ENCODE data around the gene PHKA1. TPM values are rescaled to one million over a fixed set of nuclear protein-coding genes. Genes with fewer than 3 reads are reported as not detected.
"Not testable (repeated sequence)": the region's sequence is repeated elsewhere in the genome, so short reads cannot be mapped to it uniquely, and the experiment has no call there.

The PHKA1 gene
- total RNA-seq, 3 donors from 2014 or later (not counting 1 experiment from before 2014, with no cell fraction given) = 0.13 to 0.24 (median 0.16) TPM

DNA sequence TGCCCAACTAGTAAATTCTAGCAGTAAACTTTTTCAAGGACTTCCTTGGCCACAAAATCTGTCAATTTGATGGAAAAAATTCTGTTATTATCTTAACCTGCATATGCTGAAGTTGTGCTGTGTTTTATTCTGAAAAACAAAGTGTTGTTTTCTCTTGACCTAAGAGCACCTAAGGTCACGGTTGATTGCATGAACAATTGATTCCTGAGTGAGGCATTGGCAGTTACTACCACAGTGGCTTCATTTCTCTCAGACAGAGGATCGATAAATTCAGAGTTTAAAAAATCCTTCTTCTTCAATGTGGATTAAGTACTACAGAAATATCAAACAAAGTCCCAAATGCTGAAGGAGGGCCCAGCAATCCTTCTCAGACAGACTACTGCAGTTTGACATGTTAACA is 147.7 kb downstream of the PHKA1 start:
- Mint-ChIP-seq H3K36me3 (no peaks in the 10 kb centered on the region), H3K4me3 (no peak overlapping the region), H3K9me3 (no peaks in the 10 kb centered on the region), H3K27me3 (ENCODE audit: low read depth in 2 of 2) (no peaks in the 10 kb centered on the region), H3K27ac (no peak overlapping the region), H3K4me1 (peaks cover 3 to 6% of the 10 kb centered on the region in 2 donors)
- WGBS (ENCODE audit: insufficient coverage) = 94% methylated on average over 2 of the region's 2 CpGs
- Histone ChIP-seq H3K9me3 (ENCODE audit: control insufficient read depth, insufficient read depth, low read length) (no peaks in the 10 kb centered on the region), H3K4me1 (ENCODE audit: control insufficient read depth, insufficient read depth, low read length) (no peaks in the 10 kb centered on the region), H3K27ac (ENCODE audit: low read length) (no peak overlapping the region), H3K36me3 (ENCODE audit: control insufficient read depth, insufficient read depth, low read length) (peaks cover 14% of the 10 kb centered on the region), H3K4me3 (ENCODE audit: low read length) (no peak overlapping the region), H3K27me3 (ENCODE audit: control insufficient read depth, insufficient read depth, low read length) (no peaks in the 10 kb centered on the region)
- ATAC-seq (no peak), DNase-seq (no peak)
- TF ChIP-seq, protein P1, sequence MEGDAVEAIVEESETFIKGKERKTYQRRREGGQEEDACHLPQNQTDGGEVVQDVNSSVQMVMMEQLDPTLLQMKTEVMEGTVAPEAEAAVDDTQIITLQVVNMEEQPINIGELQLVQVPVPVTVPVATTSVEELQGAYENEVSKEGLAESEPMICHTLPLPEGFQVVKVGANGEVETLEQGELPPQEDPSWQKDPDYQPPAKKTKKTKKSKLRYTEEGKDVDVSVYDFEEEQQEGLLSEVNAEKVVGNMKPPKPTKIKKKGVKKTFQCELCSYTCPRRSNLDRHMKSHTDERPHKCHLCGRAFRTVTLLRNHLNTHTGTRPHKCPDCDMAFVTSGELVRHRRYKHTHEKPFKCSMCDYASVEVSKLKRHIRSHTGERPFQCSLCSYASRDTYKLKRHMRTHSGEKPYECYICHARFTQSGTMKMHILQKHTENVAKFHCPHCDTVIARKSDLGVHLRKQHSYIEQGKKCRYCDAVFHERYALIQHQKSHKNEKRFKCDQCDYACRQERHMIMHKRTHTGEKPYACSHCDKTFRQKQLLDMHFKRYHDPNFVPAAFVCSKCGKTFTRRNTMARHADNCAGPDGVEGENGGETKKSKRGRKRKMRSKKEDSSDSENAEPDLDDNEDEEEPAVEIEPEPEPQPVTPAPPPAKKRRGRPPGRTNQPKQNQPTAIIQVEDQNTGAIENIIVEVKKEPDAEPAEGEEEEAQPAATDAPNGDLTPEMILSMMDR (IDR thresholded peaks at IDR 0.05) = no peak
- intact Hi-C loops (cut with micrococcal nuclease) = no loop called here

- WGBS (ENCODE audit: insufficient coverage) = 99% methylated on average over 14 of the region's 28 CpGs
- peaks cover 16 to 17% of the 10 kb centered on the region in 2 donors for H3K4me1 Mint-ChIP-seq
- H3K36me3 Mint-ChIP-seq; H3K27ac Mint-ChIP-seq; H3K9me3 Mint-ChIP-seq; intact Hi-C loops (cut with micrococcal nuclease); H3K4me3 Mint-ChIP-seq; H3K27me3 Mint-ChIP-seq (ENCODE audit: low read depth in 2 of 2); H3K36me3 ChIP-seq (ENCODE audit: control insufficient read depth, insufficient read depth, low read length); H3K27ac ChIP-seq (ENCODE audit: low read length); H3K27me3 ChIP-seq (ENCODE audit: control insufficient read depth, insufficient read depth, low read length); H3K4me1 ChIP-seq (ENCODE audit: control insufficient read depth, insufficient read depth, low read length); DNase-seq; H3K4me3 ChIP-seq (ENCODE audit: low read length); H3K9me3 ChIP-seq (ENCODE audit: control insufficient read depth, insufficient read depth, low read length); ATAC-seq: not testable (repeated sequence)
Observed at GRCh38 chrX:72559655-72560054, 154.5 kb downstream of the PHKA1 start.

- 95% methylated on average over 16 of the region's 16 CpGs for WGBS (ENCODE audit: insufficient coverage)
- H3K9me3 ChIP-seq (ENCODE audit: control insufficient read depth, insufficient read depth, low read length) = no peaks in the 10 kb centered on the region
Observed at GRCh38 chrX:72554448-72555140, 159.5 kb downstream of the PHKA1 start.

GRCh38 chrX:72552443-72552842 is 161.7 kb downstream of the PHKA1 start:
- intact Hi-C loops (cut with micrococcal nuclease); H3K9me3 Mint-ChIP-seq; H3K36me3 ChIP-seq (ENCODE audit: control insufficient read depth, insufficient read depth, low read length); H3K4me1 ChIP-seq (ENCODE audit: control insufficient read depth, insufficient read depth, low read length); H3K4me3 Mint-ChIP-seq; H3K36me3 Mint-ChIP-seq; H3K9me3 ChIP-seq (ENCODE audit: control insufficient read depth, insufficient read depth, low read length); H3K4me3 ChIP-seq (ENCODE audit: low read length); H3K27ac Mint-ChIP-seq; DNase-seq; H3K27ac ChIP-seq (ENCODE audit: low read length); H3K27me3 Mint-ChIP-seq (ENCODE audit: low read depth in 2 of 2); H3K27me3 ChIP-seq (ENCODE audit: control insufficient read depth, insufficient read depth, low read length): not testable (repeated sequence)
- ATAC-seq = peak in 2 of 3 donors; percentile 72 to 86
- H3K4me1 Mint-ChIP-seq = peaks cover 0 to 15% of the 10 kb centered on the region in 2 donors
- WGBS (ENCODE audit: insufficient coverage) = 100% methylated on average over 2 of the region's 6 CpGs

More at GRCh38 chrX:72554448-72555140, 159.5 kb downstream of the PHKA1 start:
- Mint-ChIP-seq H3K27ac (no peak overlapping the region), H3K4me1 (peaks cover 4 to 20% of the 10 kb centered on the region in 2 donors), H3K36me3 (no peaks in the 10 kb centered on the region), H3K9me3 (no peaks in the 10 kb centered on the region), H3K4me3 (no peak overlapping the region), H3K27me3 (ENCODE audit: low read depth in 2 of 2) (no peaks in the 10 kb centered on the region)
- no peak overlapping the region for H3K4me3 ChIP-seq (ENCODE audit: low read length)
- H3K36me3 ChIP-seq (ENCODE audit: control insufficient read depth, insufficient read depth, low read length) = no peaks in the 10 kb centered on the region
- ATAC-seq (no peak), DNase-seq (no peak)
- TF ChIP-seq, protein P1 (IDR thresholded peaks at IDR 0.05) = no peak
- no peaks in the 10 kb centered on the region for H3K27me3 ChIP-seq (ENCODE audit: control insufficient read depth, insufficient read depth, low read length)
- intact Hi-C loops (cut with micrococcal nuclease) = no loop called here
- H3K27ac ChIP-seq (ENCODE audit: low read length) = no peak overlapping the region
- no peaks in the 10 kb centered on the region for H3K4me1 ChIP-seq (ENCODE audit: control insufficient read depth, insufficient read depth, low read length)

Data from natural killer cell (primary cell).